A549 treated with AZD2906 at 1 μM for 4 hours (cell line): Measurements from ENCODE around the gene TLX2. TPM values are rescaled to one million over a fixed set of nuclear protein-coding genes. Genes with fewer than 3 reads are reported as not detected.

Experiments used
- total RNA-seq: library from RNA; stranded (reverse); fragments of 200-300 nt; extraction: Qiagen RNA extraction; gene quantifications from 5 replicates; pipeline ENCODE4 v1.2.3, GENCODE V29; 2022

TLX2 gene
- total RNA-seq, result 0.24 to 0.37 TPM (median 0.30 TPM) in 5 replicates

GRCh38 chr2:74514368-74515270, at the start of gene TLX2:
TLX2 (plus strand) TSS chr2:74514450; CDS start chr2:74514807, 357 bp downstream.

GRCh38 chr2:74472086-74472944, 41.9 kb upstream of the TLX2 start, which contains the start of gene MRPL53:
MRPL53 (minus strand) TSS chr2:74472680; CDS start chr2:74472660, 20 bp downstream.

GRCh38 chr2:74482801-74483674, 31.2 kb upstream of the TLX2 start, which contains the start of the genes CCDC142 and TTC31:
CCDC142 (minus strand) TSS chr2:74482998; CDS start chr2:74482837, 161 bp downstream.
TTC31 (plus strand) TSS chr2:74483081; CDS start chr2:74483096, 15 bp downstream.

GRCh38 chr2:74499267-74499939, 14.8 kb upstream of the TLX2 start, which contains the start of gene LBX2:
LBX2 (minus strand) TSS chr2:74499603; CDS start chr2:74499537, 66 bp downstream.

GRCh38 chr2:74507145-74507925, 6.9 kb upstream of the TLX2 start, which contains the start of gene PCGF1:
PCGF1 (minus strand) TSS chr2:74507695; CDS start chr2:74507668, 27 bp downstream.

GRCh38 chr2:74525717-74526648, 11.7 kb downstream of the TLX2 start, which contains the start of gene DQX1:
DQX1 (minus strand) TSS chr2:74526231; CDS start chr2:74525729, 502 bp downstream.

GRCh38 chr2:74529357-74530238, 15.3 kb downstream of the TLX2 start, which contains the start of the genes AUP1 and HTRA2:
AUP1 (minus strand) TSS chr2:74529706; CDS start chr2:74529629, 77 bp downstream.
HTRA2 (plus strand) TSS chr2:74529933; CDS start chr2:74530007, 74 bp downstream.

GRCh38 chr2:74553892-74554819, 39.9 kb downstream of the TLX2 start, which contains the start of the genes DOK1 and LOXL3:
DOK1 (plus strand) TSS chr2:74554720; CDS start chr2:74554755, 35 bp downstream.
LOXL3 (minus strand) TSS chr2:74553942; CDS start chr2:74552634, 1,308 bp downstream.

Other genes with a start within 250 kb of the TLX2 start
- gene SLC4A5, start 171.0 kb upstream of the TLX2 start, total RNA-seq, result 0.15 to 0.47 TPM (median 0.24 TPM) in 5 replicates
- 112 to 150 TPM (median 144 TPM) in 5 replicates for gene DCTN1, start 134.1 kb upstream of the TLX2 start, total RNA-seq
- gene C2orf81, start 92.8 kb upstream of the TLX2 start, total RNA-seq, result 2.4 to 3.6 TPM (median 3.2 TPM) in 5 replicates
- 76.9 to 92.7 TPM (median 91.5 TPM) in 5 replicates for gene WDR54, start 92.7 kb upstream of the TLX2 start, total RNA-seq
- 18.7 to 24.5 TPM (median 22.4 TPM) in 5 replicates for gene RTKN, start 72.5 kb upstream of the TLX2 start, total RNA-seq
- gene INO80B, start 59.4 kb upstream of the TLX2 start, total RNA-seq, result 43.7 to 51.1 TPM (median 48.7 TPM) in 5 replicates
- gene WBP1, start 56.0 kb upstream of the TLX2 start, total RNA-seq, result 49.4 to 85.1 TPM (median 81.5 TPM) in 5 replicates
- gene MOGS, start 49.1 kb upstream of the TLX2 start, total RNA-seq, result 44.0 to 55.8 TPM (median 52.5 TPM) in 5 replicates
- gene MRPL53, start 41.8 kb upstream of the TLX2 start, total RNA-seq, result 93.9 to 164 TPM (median 141 TPM) in 5 replicates
- 10.5 to 16.0 TPM (median 13.2 TPM) in 5 replicates for gene CCDC142, start 31.5 kb upstream of the TLX2 start, total RNA-seq
- gene TTC31, start 31.4 kb upstream of the TLX2 start, total RNA-seq, result 13.2 to 17.7 TPM (median 15.2 TPM) in 5 replicates
- gene LBX2, start 14.8 kb upstream of the TLX2 start, total RNA-seq, result 3.2 to 4.3 TPM (median 3.8 TPM) in 5 replicates
- 29.9 to 35.0 TPM (median 31.9 TPM) in 5 replicates for gene PCGF1, start 6.8 kb upstream of the TLX2 start, total RNA-seq
- 0.07 to 0.15 TPM (median 0.13 TPM) in 5 replicates for gene DQX1, start 11.8 kb downstream of the TLX2 start, total RNA-seq
- gene AUP1, start 15.3 kb downstream of the TLX2 start, total RNA-seq, result 185 to 250 TPM (median 238 TPM) in 5 replicates
- 33.1 to 41.7 TPM (median 39.3 TPM) in 5 replicates for gene HTRA2, start 15.5 kb downstream of the TLX2 start, total RNA-seq
- 0.31 to 0.60 TPM (median 0.49 TPM) in 5 replicates for gene LOXL3, start 39.5 kb downstream of the TLX2 start, total RNA-seq
- gene DOK1, start 40.3 kb downstream of the TLX2 start, total RNA-seq, result 3.4 to 4.9 TPM (median 4.4 TPM) in 5 replicates
- gene M1AP, start 133.9 kb downstream of the TLX2 start, total RNA-seq, result not detected in 5 replicates
- gene SEMA4F, start 139.8 kb downstream of the TLX2 start, total RNA-seq, result 8.7 to 11.8 TPM (median 10.7 TPM) in 5 replicates